HepG2 (cell line): ENCODE results near the gene EMP2. TPM values are rescaled to one million over a fixed set of nuclear protein-coding genes. Genes with fewer than 3 reads are reported as not detected.
A peak's percentile ranks its signal among the peaks of the same experiment; 100 is the strongest.

ENCODE experiments used
- EED ChIP-seq: sonication (generic); formaldehyde crosslinking; IDR thresholded peaks from 2 replicates; pipeline ENCODE4 v1.5.0; 2020; ENCODE audit warnings: mild to moderate bottlenecking, missing genetic modification reagents
- GZF1 ChIP-seq: sonication (generic); formaldehyde crosslinking; IDR thresholded peaks from 2 replicates; pipeline ENCODE4 v1.5.1; 2020; ENCODE audit warnings: mild to moderate bottlenecking, missing genetic modification reagents
- HOXA9 ChIP-seq: sonication (generic); formaldehyde crosslinking; IDR thresholded peaks from 2 replicates; pipeline ENCODE4 v1.8.1; 2022; ENCODE audit warnings: missing genetic modification reagents, mild to moderate bottlenecking, moderate library complexity, borderline replicate concordance
- NAIF1 ChIP-seq: sonication (generic); formaldehyde crosslinking; IDR thresholded peaks from 2 replicates; pipeline ENCODE4 v1.5.0; 2020; ENCODE audit warnings: mild to moderate bottlenecking, missing genetic modification reagents, borderline replicate concordance
- NFAT5 ChIP-seq: sonication (generic); formaldehyde crosslinking; IDR thresholded peaks from 2 replicates; pipeline ENCODE4 v1.4.0; 2020; ENCODE audit warnings: missing genetic modification reagents
- ZFAT ChIP-seq: sonication (generic); formaldehyde crosslinking; conservative IDR thresholded peaks from 2 replicates; pipeline ENCODE4 v1.8.1; 2023; ENCODE audit warnings: missing genetic modification reagents, inconsistent platforms
- ZNF101 ChIP-seq: sonication (generic); formaldehyde crosslinking; IDR thresholded peaks from 2 replicates; pipeline ENCODE4 v1.4.0; 2020; ENCODE audit warnings: mild to moderate bottlenecking, low read depth, missing genetic modification reagents, borderline replicate concordance
- ZNF446 ChIP-seq: sonication (generic); formaldehyde crosslinking; IDR thresholded peaks from 2 replicates; pipeline ENCODE4 v1.5.0; 2020; ENCODE audit warnings: mild to moderate bottlenecking, missing genetic modification reagents
- ZNF460 ChIP-seq: sonication (generic); formaldehyde crosslinking; IDR thresholded peaks from 2 replicates; pipeline ENCODE4 v1.5.1; 2020; ENCODE audit warnings: missing genetic modification reagents, mild to moderate bottlenecking, borderline replicate concordance
- ZNF629 ChIP-seq: sonication (generic); formaldehyde crosslinking; conservative IDR thresholded peaks from 2 replicates; pipeline ENCODE4 v1.5.0; 2020; ENCODE audit warnings: missing genetic modification reagents
- ZSCAN12 ChIP-seq: sonication (generic); formaldehyde crosslinking; IDR thresholded peaks from 2 replicates; pipeline ENCODE4 v1.9.0; 2021; ENCODE audit warnings: mild to moderate bottlenecking, missing genetic modification reagents
- polyA plus RNA-seq, 8 experiments: library from polyadenylated mRNA; depleted of rRNA in 3 of 8; stranded (reverse) in 7 of 8; unstranded in 1 of 8; fragments of >200 nt; fragmentation: Illumina TruSeq in 4 of 8; extraction: Trizol in 4 of 8; gene quantifications; 2 replicates each; pipeline versions ENCODE4 v1.2.1 to v1.2.3, GENCODE V29; 2011 to 2016; ENCODE audit warnings: low read depth in 4 of 8, missing spikeins in 1 of 8, mixed read lengths in 1 of 8; ENCODE audit not compliant: insufficient read depth in 1 of 8
- total RNA-seq, 5 experiments: library from RNA; depleted of rRNA; stranded (reverse); fragments of >200 nt; fragmentation: Illumina TruSeq; extraction: Trizol; gene quantifications; 2 replicates each; pipeline ENCODE4 v1.2.3, GENCODE V29; 2016; ENCODE audit warnings: low read depth in 1 of 5
- TF ChIP-seq, protein P1 (sequence below): sonication (generic); formaldehyde crosslinking; IDR thresholded peaks from 2 replicates; pipeline ENCODE4 v1.4.0; 2020; ENCODE audit warnings: mild to moderate bottlenecking, missing genetic modification reagents
- TF ChIP-seq, protein P2 (sequence below): sonication (generic); formaldehyde crosslinking; IDR thresholded peaks from 2 replicates; pipeline ENCODE4 v1.4.0; 2020; ENCODE audit warnings: missing genetic modification reagents, mild to moderate bottlenecking, borderline replicate concordance
- TF ChIP-seq, protein P3 (sequence below): sonication (generic); formaldehyde crosslinking; IDR thresholded peaks from 2 replicates; pipeline ENCODE4 v1.8.0; 2022; ENCODE audit warnings: mild to moderate bottlenecking, missing genetic modification reagents

EMP2 gene
- total and polyA plus RNA-seq, 2 of the 13 experiments (the other 11 are each of a cell fraction or from before 2014, with no cell fraction given): 24.6 to 91.2 TPM

- TF ChIP-seq ZFAT (CRISPR knock-in tag) (no peak), NAIF1 (CRISPR knock-in tag) (no peak), HOXA9 (CRISPR knock-in tag) (peak; percentile 35; the same call in 1 of the 2 replicates), EED (no peak; the same call in 1 of the 2 replicates), NFAT5 (CRISPR knock-in tag) (no peak), ZNF101 (CRISPR knock-in tag) (no peak), ZNF629 (CRISPR knock-in tag) (no peak), ZSCAN12 (no peak), ZNF460 (no peak), GZF1 (CRISPR knock-in tag) (no peak), ZNF446 (no peak)
- TF ChIP-seq, protein P1, sequence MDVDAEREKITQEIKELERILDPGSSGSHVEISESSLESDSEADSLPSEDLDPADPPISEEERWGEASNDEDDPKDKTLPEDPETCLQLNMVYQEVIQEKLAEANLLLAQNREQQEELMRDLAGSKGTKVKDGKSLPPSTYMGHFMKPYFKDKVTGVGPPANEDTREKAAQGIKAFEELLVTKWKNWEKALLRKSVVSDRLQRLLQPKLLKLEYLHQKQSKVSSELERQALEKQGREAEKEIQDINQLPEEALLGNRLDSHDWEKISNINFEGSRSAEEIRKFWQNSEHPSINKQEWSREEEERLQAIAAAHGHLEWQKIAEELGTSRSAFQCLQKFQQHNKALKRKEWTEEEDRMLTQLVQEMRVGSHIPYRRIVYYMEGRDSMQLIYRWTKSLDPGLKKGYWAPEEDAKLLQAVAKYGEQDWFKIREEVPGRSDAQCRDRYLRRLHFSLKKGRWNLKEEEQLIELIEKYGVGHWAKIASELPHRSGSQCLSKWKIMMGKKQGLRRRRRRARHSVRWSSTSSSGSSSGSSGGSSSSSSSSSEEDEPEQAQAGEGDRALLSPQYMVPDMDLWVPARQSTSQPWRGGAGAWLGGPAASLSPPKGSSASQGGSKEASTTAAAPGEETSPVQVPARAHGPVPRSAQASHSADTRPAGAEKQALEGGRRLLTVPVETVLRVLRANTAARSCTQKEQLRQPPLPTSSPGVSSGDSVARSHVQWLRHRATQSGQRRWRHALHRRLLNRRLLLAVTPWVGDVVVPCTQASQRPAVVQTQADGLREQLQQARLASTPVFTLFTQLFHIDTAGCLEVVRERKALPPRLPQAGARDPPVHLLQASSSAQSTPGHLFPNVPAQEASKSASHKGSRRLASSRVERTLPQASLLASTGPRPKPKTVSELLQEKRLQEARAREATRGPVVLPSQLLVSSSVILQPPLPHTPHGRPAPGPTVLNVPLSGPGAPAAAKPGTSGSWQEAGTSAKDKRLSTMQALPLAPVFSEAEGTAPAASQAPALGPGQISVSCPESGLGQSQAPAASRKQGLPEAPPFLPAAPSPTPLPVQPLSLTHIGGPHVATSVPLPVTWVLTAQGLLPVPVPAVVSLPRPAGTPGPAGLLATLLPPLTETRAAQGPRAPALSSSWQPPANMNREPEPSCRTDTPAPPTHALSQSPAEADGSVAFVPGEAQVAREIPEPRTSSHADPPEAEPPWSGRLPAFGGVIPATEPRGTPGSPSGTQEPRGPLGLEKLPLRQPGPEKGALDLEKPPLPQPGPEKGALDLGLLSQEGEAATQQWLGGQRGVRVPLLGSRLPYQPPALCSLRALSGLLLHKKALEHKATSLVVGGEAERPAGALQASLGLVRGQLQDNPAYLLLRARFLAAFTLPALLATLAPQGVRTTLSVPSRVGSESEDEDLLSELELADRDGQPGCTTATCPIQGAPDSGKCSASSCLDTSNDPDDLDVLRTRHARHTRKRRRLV: no peak
- TF ChIP-seq, protein P2, sequence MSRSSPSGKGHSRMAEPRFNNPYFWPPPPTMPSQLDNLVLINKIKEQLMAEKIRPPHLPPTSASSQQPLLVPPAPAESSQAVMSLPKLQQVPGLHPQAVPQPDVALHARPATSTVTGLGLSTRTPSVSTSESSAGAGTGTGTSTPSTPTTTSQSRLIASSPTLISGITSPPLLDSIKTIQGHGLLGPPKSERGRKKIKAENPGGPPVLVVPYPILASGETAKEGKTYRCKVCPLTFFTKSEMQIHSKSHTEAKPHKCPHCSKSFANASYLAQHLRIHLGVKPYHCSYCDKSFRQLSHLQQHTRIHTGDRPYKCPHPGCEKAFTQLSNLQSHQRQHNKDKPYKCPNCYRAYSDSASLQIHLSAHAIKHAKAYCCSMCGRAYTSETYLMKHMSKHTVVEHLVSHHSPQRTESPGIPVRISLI: no peak
- TF ChIP-seq, protein P3, sequence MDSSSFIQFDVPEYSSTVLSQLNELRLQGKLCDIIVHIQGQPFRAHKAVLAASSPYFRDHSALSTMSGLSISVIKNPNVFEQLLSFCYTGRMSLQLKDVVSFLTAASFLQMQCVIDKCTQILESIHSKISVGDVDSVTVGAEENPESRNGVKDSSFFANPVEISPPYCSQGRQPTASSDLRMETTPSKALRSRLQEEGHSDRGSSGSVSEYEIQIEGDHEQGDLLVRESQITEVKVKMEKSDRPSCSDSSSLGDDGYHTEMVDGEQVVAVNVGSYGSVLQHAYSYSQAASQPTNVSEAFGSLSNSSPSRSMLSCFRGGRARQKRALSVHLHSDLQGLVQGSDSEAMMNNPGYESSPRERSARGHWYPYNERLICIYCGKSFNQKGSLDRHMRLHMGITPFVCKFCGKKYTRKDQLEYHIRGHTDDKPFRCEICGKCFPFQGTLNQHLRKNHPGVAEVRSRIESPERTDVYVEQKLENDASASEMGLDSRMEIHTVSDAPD (CRISPR knock-in tag): no peak
These were observed 20.5 kb upstream of the EMP2 start (continued) for GRCh38 chr16:10600782-10601443.
